ENCODE data around the gene ANKS1B. TPM values are rescaled to one million over a fixed set of nuclear protein-coding genes. Genes with fewer than 3 reads are reported as not detected.

Gene ANKS1B
- total and polyA plus RNA-seq, 7 donors: 1.0 to 57.3 (median 30.1) TPM; not detected in 1

DNA sequence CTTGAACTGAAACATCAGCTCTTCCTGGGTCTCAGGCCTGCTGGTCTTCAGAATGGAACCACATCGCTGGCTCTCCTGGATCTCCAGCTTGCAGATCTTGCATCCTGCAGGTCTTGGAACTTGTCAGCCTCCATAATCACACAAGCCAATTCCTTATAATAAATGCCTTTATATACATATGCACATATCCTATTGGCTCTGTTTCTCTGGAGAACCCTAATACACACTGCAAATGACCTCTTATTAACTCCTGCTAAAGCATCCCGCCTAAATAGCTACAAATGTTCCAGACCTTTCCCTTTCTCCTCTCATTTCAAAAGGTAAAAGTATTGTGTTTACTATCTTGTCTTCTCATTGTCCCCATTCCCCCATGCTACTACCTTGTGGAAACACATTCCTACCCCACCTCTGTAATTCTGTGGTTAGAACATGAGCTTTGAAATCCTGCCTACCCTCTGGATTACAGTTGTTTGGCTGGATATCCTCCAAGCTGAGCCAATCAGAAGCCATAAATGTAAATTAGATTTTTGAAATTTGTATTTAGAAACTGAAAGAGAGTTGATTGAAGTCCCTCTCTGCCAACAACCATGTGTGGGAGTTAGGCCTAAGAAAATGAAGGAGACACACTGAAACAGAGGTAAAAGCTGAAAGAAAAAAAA lies 58.1 kb downstream of the ANKS1B start:
- Histone ChIP-seq H3K27ac (no peak overlapping the region), H3K4me3 (no peak overlapping the region), H3K27me3 (no peaks in the 10 kb centered on the region), H3K9me3 (no peaks in the 10 kb centered on the region), H3K36me3 (no peaks in the 10 kb centered on the region), H3K4me1 (no peaks in the 10 kb centered on the region)
- intact Hi-C loops (cut with DNase I): no loop called here
- DNase-seq: no peak
- 89 to 90% methylated on average over 2 of the region's 2 CpGs for WGBS, 2 donors
- TF ChIP-seq, protein P1, sequence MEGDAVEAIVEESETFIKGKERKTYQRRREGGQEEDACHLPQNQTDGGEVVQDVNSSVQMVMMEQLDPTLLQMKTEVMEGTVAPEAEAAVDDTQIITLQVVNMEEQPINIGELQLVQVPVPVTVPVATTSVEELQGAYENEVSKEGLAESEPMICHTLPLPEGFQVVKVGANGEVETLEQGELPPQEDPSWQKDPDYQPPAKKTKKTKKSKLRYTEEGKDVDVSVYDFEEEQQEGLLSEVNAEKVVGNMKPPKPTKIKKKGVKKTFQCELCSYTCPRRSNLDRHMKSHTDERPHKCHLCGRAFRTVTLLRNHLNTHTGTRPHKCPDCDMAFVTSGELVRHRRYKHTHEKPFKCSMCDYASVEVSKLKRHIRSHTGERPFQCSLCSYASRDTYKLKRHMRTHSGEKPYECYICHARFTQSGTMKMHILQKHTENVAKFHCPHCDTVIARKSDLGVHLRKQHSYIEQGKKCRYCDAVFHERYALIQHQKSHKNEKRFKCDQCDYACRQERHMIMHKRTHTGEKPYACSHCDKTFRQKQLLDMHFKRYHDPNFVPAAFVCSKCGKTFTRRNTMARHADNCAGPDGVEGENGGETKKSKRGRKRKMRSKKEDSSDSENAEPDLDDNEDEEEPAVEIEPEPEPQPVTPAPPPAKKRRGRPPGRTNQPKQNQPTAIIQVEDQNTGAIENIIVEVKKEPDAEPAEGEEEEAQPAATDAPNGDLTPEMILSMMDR (IDR thresholded peaks at IDR 0.05): no peak
- no peak for TF ChIP-seq POLR2A (IDR thresholded peaks at IDR 0.05)
- TF ChIP-seq EP300 (IDR thresholded peaks at IDR 0.05): no peak
- TF ChIP-seq POLR2AphosphoS5 (IDR thresholded peaks at IDR 0.05): no peak

DNA sequence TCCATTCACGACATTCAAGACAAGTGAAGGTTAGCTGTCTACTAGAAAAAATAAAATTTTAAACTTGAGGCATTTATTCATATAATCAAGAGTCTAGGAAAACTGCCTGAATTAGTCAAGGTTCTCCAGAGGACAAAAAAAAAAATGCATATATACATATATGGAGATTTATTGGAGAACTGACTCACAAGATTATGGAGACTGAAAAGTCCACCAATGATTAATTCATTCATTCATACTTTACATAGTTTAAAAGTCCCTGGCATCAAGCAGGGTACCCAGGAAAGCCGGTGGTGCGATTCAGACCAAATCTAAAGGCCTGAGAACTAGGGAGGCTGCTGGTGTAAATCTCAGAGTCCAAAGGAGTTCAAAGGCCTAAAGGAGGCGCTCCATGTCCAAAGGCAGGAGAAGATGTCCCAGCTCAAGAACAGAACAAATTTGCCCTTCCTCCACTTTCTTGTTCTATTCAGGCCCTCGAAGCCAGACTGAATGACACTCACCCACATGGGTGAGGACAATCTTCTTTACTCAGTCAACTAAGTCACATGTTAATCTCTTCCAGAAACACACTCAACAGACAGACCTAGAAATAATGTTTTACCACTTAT lies 64.3 kb downstream of the ANKS1B start:
- WGBS, 2 donors: 81 to 85% methylated on average over 5 of the region's 5 CpGs
- no peak for DNase-seq
- no peak overlapping the region for H3K27ac ChIP-seq

DNA sequence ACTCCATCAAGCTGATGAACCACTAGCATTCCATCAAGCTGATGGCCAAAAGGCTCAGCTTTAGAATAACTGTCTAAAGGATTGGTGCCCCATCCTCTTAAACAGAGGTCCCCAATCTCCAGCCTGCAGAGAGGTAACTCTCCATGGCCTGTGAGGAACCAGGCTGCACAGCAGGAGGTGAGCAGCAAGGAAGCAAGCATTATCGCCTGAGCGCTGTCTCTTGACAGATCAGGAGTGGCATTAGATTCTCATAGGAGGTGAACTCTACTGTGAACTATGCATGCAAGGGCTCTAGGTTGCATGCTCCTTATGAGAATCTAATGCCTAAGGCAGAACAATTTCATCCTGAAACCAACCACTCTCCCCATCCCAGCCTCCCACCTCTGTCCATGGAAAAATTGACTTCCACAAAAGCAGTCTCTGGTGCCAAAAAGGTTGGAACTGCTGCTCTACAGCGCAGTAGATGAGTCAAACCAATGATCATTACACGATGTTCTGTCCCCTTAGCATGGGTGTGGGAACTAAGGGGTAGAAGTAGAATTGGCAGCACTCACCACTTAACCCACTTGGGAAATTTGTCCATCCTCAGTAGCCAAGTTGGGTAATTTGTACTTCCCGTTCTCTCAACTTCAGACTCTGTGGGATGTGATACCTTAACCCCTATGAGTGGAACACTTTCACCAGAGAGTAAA lies 66.9 kb downstream of the ANKS1B start:
- TF ChIP-seq POLR2AphosphoS5 (IDR thresholded peaks at IDR 0.05) (peak in 1 of 4 donors; percentile 21), EP300 (IDR thresholded peaks at IDR 0.05) (no peak)
- H3K27me3 ChIP-seq: no peaks in the 10 kb centered on the region
- no peak for DNase-seq
- peaks cover 0 to 6% (median 2%) of the 10 kb centered on the region in 4 donors for H3K4me1 ChIP-seq
- H3K9me3 ChIP-seq: no peaks in the 10 kb centered on the region
- H3K36me3 ChIP-seq: no peaks in the 10 kb centered on the region
- no peak overlapping the region for H3K4me3 ChIP-seq
- WGBS, 2 donors: 90 to 92% methylated on average over 5 of the region's 5 CpGs
- intact Hi-C loops (cut with DNase I): no loop called here
- H3K27ac ChIP-seq: no peak overlapping the region

More for the DNA sequence above, 64.3 kb downstream of the ANKS1B start:
- H3K9me3 ChIP-seq: no peaks in the 10 kb centered on the region
- no peak for TF ChIP-seq POLR2A (IDR thresholded peaks at IDR 0.05)
- no peak for TF ChIP-seq EP300 (IDR thresholded peaks at IDR 0.05)
- no peak for TF ChIP-seq POLR2AphosphoS5 (IDR thresholded peaks at IDR 0.05)
- TF ChIP-seq, protein P1 (IDR thresholded peaks at IDR 0.05): no peak
- H3K4me1 ChIP-seq: no peaks in the 10 kb centered on the region
- intact Hi-C loops (cut with DNase I): no loop called here
- H3K36me3 ChIP-seq: no peaks in the 10 kb centered on the region
- H3K4me3 ChIP-seq: no peak overlapping the region
- H3K27me3 ChIP-seq: no peaks in the 10 kb centered on the region

DNA sequence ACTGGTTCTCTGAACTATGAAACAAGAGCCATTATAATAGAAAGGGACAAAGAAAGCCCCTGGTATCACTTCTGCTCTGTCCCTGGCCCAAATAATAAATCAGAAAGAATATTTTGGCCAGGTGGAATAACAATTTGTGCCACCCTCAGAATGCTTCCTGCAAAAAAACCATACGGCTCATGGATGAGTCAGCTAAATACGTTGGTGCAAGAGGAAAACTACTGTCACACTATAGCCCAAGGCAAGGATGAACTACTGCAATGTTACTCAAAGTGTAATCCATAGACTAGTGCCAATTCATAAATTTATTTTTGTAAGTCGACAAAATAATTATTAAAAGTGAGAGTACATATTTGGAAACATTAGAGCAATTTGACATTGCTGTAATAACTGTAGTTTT lies 68.2 kb downstream of the ANKS1B start:
- TF ChIP-seq EP300 (IDR thresholded peaks at IDR 0.05) (no peak), POLR2A (IDR thresholded peaks at IDR 0.05) (no peak), POLR2AphosphoS5 (IDR thresholded peaks at IDR 0.05) (no peak)
- TF ChIP-seq, protein P1 (IDR thresholded peaks at IDR 0.05): no peak
- H3K27ac ChIP-seq: no peak overlapping the region
- DNase-seq: no peak
- no peak overlapping the region for H3K4me3 ChIP-seq
- intact Hi-C loops (cut with DNase I): no loop called here
- H3K36me3 ChIP-seq: no peaks in the 10 kb centered on the region
- peaks cover 0 to 17% (median 10%) of the 10 kb centered on the region in 4 donors for H3K4me1 ChIP-seq
- no peaks in the 10 kb centered on the region for H3K27me3 ChIP-seq
- WGBS, 2 donors: 76 to 77% methylated on average over 3 of the region's 3 CpGs
- no peaks in the 10 kb centered on the region for H3K9me3 ChIP-seq
